ENCODE measurements around the gene CPA4.

DNA sequence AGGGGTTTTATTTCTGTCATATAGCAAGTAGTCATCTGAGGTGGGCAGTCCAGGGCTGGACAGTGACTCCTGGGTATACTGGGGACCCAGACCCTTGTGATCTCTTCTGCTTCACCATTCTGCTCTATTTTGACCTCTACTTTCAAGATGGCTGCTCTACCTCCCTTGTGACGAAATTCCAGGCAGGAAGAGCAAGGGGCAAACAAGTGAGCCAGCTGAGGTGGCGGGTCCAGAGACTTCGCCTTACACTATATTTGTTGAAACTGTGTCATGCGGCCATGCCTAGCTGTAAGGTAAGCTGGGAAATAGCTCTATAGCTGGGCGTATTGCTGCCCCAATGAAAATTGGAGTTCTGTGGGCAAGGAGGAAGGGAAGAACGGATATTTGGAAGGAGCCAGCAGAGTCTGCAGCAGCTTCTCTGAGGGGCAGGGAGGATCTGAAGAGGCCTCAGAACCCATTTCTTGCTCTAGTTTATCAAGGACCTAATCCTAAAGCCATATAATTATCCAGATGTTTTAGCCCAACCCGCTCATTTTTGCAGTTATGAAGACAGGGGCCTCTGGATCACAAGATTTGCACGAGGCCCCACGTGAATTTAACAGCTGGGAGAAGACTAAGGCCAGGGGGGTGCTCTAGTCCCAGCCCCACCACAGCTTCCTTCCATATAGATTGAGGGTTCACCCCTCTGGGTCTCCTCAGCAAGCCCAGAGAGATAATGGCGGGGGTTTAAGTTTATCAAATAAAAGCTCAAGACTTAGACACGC, 79.6 kb downstream of the CPA4 start:
- TF ChIP-seq, protein P1, sequence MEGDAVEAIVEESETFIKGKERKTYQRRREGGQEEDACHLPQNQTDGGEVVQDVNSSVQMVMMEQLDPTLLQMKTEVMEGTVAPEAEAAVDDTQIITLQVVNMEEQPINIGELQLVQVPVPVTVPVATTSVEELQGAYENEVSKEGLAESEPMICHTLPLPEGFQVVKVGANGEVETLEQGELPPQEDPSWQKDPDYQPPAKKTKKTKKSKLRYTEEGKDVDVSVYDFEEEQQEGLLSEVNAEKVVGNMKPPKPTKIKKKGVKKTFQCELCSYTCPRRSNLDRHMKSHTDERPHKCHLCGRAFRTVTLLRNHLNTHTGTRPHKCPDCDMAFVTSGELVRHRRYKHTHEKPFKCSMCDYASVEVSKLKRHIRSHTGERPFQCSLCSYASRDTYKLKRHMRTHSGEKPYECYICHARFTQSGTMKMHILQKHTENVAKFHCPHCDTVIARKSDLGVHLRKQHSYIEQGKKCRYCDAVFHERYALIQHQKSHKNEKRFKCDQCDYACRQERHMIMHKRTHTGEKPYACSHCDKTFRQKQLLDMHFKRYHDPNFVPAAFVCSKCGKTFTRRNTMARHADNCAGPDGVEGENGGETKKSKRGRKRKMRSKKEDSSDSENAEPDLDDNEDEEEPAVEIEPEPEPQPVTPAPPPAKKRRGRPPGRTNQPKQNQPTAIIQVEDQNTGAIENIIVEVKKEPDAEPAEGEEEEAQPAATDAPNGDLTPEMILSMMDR (IDR thresholded peaks at IDR 0.05; ENCODE audit: low read depth, low read length, poor library complexity, severe bottlenecking), result no peak
- TF ChIP-seq EZH2phosphoT487 (IDR thresholded peaks at IDR 0.05; ENCODE audit: borderline replicate concordance, low read length), result no peak
